Left renal cortex interstitium (tissue), 4 donors: ENCODE measurements around the gene FBLN2. TPM values are rescaled to one million over a fixed set of nuclear protein-coding genes. Genes with fewer than 3 reads are reported as not detected.
"Not testable (repeated sequence)": the region's sequence is repeated elsewhere in the genome, so short reads cannot be mapped to it uniquely, and the experiment has no call there.

Experiments
- DNase-seq, 4 donors: peaks; one replicate each; pipeline ENCODE4 v3.0.0-alpha.2; 2013; ENCODE audit warnings: low read depth in 4 of 4, low spot score in 2 of 4, missing footprints in 1 of 4
- polyA plus RNA-seq, 4 donors: library from polyadenylated mRNA; unstranded; fragments of 120-200 nt; gene quantifications; one replicate each; pipeline ENCODE4 v1.2.1, GENCODE V29; 2013; ENCODE audit not compliant: insufficient read length in 4 of 4

The FBLN2 gene
- polyA plus RNA-seq, 4 donors = 24.3 to 31.9 (median 27.5) TPM

DNA sequence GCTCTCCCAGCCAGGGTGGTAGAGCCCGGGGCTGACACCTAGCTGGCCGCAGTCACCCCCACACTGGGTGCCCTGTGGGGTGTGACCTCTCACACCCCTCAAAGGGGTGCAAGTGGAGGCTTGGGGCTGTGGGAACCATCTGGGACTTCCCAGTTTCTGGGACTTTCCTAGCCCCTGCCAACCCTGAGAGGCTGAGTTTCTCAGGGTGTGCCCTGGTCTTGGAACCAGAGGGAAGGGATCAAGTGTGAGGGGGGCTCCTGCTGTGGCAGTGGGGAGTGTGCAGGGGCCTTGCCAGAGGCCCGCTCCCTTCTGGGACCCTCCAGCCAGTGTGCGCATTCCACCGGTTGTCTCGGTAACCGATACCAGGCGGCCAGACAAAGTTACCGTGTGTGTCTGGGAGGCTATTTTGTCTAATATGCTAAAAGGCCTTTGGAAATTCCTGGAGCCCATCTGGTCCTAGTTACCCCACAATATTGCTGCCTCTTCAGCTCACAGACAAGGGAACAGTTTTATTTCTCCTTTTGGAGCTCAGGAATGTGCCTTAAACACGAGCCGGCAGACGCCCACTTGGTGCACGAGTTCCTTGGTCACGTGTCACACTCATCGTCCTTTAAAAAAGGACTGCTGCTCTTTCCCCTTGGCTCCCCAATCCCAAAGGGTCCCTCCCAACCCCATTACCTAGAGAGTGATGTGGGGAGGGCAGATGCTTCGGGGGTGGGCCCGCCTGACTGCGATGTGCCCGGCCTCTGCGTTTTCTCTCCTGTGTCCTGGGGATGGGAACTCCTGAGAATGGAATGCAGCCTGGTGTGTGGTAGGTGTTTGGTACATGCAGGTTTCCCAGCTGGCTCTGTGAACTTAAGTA is 35.6 kb upstream of the FBLN2 start:
- no peak for DNase-seq

DNA sequence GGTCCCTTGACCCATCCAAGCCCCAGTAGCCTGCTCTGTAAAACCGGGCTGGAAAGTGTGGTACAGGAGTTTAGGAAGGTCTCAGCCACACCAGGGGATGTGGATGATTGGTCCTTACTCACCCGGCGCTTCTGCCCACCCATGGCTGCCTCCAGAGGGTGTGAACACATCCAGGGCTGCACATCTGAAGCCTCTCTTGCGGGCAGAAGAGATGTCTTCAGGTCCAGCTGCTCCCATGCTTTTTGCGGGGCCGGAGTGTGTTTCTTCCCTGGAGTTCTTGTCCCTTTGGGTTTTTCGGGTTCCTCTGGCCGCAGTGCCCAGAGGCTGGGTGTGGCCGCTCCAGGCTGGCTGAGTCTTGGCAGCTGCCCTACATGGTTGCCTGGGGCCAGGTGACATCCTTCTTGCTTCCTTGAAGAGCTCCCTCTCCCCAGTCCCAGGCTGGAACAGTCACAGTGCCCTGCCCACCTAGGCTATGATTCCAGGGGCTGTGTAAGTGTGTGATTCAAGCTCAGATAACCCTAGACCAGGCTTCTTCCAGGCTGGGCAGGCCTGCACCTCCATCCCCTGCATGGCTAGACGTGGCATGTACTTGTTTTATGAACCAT is 34.9 kb upstream of the FBLN2 start:
- no peak for DNase-seq

DNA sequence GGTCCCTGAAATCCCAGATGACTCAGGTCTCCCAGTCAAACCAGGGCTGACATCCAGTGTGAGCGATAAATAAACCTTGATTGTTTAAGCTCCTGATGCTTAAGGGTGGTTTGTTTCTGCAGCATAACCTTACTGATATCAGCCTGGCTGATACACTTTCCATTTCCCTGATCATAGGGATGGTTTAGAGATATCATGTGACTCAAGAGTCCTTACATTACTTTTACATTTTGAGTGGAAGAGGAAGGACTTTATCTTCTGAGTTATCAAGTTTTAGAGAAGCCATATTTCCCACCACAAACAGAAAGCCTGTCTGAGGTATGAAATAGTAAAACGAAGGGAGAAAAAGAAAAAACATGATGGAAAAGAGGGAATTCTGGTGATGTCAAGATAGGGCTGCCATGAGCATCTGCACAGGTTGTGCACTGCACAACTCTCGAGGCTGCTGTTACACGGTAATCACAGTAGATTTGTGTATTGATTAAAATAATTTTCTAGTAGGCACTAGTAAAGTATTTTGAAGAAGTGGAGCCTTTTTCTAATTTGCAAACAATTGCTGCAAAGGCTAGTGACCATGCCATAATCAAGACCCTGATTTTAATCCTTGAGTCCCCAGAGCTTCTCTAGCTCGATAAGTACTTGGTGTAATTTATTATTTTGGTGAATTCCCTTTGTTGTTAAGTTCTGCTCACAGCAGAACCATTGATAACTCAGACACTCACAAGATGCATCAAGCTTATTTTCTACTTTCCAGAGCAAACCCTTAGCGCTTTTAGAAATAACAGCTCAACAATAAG is 34.1 kb upstream of the FBLN2 start:
- no peak for DNase-seq

DNA sequence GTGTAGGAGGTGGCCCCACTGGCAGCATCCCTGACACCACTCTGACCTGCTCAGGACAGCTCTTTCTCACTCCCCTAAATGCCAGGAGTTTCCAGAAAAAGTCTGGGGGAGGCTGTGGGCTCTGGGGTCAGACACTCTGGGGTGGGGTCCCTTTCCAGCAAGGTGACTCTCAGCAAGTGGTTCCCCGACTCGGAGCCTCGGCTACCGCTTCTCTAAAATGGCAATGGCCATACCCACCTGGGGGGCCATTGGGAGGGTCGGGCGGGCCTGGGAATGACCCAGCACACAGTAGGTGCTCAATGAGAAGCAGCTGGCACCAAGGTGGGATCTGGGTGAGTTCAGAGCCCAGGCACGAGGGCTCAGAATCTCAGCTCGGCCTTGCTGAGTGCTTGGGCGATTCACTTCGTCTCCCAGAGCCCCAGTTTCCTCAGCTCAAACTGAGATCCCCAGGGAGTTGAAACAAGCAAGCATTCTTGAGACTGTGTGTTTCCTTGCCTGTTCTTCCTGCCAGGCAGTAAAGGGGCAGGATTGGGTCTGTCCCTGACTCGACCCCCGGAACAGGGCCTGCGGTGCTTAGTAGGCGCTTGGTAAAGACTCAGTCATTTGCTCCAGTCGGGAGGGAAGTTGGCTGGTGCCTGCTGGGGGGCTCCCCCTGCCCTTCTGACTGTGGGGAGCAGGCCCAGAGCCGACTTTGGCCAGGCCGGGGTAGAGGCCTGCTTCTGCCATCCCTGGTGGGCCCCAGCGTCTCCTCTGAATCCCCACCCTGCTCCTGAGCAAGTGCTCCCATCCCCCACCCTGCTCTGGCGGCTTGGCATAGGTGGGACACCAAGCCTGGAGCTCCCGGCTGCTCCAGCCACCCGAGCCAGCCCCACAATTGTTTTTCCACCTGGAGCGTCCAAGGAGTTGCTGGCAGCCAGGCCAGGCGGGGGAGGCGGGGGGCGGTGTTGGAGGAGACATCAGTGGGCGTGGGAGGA is 32.9 kb upstream of the FBLN2 start:
- no peak for DNase-seq

DNA sequence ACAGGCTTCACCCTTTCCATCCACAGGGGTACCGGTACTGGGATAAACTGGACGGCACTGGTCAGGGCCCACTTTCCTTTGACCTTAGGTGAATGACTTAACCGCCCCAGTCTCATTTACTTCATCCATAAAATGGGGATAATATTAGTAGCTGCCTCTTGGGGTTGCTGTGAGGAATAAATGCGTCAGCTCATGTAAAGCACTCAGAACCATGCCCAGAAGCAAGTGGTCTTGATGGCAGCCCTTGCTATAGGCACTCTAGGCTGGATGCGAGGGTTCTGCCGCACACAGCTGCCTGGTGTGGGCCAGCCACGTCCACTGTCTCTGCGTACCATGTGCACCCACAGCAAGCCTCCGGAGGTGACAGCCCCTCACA is 32.2 kb upstream of the FBLN2 start:
- no peak for DNase-seq

DNA sequence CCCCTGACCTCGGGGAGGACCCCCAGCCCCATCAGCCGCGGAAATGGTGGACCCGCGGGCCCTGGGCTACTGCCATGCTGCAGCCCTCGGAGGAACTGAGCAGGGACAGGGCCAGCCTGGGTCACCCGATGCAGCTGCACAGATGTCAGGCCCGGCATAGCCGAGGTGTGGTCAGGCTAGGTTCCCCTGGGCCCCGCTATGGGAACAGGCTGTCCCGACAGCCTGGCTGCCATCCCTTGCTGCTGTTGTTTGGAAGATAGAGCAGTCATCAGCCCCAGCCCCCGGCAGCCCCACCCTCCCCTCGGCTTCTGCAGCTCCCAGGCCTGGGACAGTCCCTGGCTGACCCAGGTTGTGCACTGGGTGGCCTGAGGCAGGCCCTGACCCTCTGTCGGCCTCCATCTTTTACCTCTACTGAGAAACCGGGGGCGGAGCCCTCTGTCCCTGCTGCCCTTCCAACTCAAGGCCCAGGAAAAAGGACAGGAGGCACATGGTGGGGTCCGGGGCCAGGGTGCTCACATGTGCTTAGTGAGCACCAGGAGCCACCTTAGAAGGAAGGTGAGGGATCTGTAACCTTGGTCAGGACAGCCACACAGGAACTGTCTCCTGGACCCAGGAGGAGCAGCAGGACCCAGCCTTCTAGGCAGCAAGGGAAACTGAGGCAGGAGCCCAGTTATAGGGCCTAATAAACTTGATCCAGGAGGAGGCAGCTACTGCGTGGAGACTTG is 31.5 kb upstream of the FBLN2 start:
- DNase-seq = no peak

DNA sequence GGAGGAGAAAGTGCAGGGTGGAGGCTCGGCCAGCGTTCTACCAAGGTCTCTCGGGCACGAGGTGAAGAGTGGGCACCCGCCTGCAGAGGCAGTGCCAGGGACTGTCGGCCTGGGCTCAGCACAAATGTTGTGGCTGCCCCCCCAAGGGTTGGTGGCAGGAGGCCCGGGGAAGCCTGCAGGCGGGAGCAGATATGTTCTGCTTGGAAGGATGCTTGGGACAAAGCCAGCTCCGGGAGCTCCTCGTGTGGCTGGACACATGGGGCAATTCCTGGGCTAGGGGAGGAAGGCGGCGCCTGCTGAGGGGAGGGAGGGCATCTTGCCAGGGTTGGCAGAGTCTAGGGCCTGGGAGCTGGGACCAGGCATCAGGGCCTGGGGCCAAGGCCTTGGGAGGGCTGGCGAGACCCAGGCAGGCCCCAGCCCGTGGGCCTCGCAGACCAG is 30.4 kb upstream of the FBLN2 start:
- no peak for DNase-seq

DNA sequence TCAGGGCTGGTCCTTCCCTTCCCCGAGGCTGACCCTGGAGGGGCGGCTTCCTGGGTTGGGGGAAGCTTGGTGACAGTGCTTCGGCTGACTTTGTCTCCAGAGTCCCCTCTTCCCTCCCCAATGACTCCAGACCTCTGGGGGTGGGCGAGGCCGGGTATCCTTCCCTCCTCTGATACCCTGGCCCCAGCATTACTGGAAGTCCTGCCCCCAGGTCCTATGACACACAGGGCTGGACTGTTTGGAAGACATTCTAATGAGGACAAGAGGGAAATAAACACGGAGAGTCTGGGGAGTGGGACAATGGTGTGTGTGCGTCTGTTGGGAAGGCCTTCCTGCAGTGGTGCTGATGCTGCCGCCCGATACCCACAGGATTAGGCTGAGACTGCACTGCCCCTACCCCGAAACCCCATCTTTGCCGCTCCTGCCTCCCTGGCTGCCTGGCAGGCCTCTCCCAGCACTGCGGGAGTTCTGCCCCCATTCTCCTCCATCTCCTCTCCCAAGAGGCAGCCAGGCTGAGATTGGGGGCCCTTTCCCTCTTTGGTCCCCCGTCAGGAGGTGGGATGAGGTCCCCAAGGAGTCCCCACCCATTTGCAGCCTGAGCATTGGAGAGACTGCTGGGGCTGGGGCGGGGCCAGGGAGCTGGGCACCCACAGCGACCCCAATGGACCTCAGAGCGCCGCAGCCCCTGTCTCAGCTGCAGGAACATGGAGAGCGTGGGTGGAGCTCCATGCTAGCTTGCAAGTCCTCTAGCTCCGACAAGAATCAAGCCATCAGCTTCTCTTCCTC is 29.7 kb upstream of the FBLN2 start:
- no peak for DNase-seq

DNA sequence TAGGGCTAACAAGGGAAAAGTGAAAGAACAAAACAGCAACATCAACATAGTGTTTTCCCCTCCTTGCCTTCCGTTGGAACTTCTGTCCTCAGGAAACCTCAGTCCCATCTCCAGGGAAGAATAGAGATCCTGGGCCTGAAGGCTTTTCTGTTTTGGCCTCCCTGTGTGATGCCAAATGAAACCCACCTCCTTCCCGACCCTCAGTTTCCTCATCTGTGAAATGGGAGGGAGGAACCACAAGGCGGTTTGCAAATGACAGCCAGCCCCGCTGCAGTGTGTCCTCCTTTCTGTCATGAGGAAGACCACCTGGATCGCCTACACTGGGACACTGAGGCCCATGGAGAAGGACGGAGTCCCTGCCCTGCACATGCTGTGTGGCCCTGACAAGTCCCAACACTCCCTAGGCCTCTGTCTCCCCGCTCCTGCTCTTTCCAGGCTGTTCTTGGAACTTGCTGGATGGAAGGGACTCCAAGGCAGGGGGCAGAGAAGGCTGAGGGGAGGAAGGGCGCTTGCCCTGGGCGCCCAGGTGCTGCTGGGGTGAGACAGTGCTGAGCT is 28.5 kb upstream of the FBLN2 start:
- DNase-seq = no peak

DNA sequence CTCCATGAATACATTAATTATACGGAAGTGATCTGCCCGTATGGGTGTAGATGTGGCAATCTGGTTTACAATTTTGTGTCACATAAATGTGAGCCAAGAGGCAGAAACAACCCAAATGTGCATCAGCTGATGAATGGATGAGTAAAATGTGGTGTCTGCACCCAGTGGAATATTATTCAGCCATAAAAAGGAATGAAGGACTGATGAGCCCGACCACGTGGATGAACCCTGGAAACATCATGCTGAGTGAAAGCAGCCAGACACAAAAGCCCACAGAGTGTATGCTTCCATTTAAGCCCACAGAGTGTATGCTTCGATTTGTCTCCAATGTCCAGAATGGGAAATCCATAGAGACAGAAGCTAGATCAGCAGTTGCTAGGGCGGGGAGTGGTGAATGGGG is 27.6 kb upstream of the FBLN2 start:
- no peak for DNase-seq

DNA sequence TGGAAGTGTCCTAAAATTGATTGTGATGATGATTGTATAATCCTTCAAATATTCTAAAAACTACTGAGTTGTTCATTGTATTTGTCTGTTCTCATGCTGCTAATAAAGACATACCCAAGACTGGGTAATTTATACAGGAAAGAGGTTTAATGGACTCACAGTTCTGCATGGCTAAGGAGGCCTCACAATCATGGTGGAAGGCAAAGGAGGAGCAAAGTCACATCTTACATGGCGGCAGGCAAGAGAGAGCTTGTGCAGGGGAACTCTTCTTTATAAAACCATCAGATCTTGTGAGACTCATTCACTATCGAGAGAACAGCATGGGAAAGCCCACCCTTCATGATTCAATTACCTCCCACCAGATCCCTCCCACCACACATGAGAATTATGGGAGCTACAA is 27.2 kb upstream of the FBLN2 start:
- DNase-seq = not testable (repeated sequence)

DNA sequence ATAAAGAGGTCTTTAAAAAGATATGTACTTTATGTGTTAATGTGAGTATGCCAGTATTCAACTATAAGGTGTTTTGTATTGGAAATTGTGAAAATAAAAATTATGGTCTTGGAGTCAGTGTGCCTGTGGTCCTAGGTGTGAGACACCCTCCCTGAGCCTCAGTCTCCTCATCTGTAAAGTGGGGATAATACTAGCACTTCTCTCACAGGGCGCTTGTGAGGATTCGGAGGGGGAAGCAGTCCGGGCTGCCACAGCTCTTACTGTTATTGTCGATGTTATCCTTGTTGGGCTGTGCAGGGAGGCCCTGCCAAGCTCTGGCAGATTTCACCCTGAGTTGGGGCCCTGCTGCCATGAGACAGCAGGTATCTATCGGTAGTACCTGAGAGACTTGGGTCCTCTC is 26.7 kb upstream of the FBLN2 start:
- DNase-seq = no peak

DNA sequence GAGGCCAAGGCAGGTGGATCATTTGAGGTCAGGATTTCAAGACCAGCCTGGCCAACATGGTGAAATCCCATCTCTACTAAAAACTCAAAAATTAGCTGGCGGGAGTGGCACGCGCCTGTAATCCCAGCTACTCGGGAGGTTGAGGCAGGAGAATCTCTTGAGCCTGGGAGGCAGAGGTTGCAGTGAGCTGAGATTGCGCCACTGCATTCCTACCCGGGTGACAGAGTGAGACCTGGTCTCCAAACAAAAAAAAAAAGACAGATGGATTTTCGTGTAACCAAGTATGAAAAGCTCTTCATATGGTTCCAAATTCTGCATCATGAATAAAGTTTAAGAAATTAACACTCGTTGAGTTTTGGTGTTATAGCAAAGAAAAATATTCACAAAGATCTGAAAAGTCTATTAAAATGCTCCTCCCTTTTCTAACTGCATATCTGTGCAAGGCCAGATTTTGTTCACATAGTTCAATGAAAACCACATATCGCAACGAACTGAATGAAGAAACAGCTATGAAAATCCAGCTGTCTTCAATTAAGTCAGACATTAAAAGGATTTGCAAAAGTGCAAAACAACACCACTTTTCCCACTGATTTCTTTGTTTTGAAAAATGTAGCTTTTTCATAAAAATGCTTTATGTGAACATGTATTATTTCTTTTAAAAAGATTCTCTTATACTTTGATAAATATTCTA is 23.8 kb upstream of the FBLN2 start:
- no peak for DNase-seq

DNA sequence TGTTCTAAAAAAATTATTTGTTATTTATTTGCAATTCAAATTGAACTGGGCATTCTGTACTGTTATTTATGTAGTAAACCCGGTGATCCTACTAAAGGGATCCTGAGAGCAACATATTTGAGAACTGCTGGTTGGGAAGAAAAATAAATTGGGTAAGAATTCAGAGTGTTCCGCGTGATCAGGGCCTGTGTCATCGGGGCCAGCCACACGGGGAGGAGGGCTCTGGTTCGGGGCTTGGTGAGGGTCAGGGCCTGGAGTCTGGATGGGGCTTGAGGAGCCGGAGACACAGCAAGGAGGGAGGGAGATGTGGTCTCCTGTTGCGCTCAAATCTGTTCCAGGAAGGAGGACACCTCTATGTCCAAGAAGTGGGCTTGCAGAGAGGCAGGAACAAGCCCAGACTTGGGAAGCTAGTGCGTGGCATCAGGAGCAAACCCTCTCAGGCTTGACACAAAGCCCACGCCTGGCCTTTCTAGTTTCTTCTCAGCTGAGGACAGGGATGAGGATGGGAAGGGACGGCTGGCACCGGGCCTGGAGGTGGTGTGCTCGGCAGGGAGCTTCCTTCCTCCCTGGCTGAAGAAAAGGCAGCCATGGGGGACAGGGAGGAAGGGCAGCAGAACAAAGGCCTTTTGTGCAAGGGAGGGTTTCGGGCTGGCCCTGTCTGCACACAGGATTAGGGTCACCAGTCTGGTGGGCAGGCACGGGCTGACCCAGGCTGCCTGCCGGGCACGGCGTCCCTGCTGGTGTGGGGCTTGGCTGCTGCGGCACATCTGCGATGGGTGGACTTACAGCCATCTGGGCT is 22.9 kb upstream of the FBLN2 start:
- DNase-seq = no peak

DNA sequence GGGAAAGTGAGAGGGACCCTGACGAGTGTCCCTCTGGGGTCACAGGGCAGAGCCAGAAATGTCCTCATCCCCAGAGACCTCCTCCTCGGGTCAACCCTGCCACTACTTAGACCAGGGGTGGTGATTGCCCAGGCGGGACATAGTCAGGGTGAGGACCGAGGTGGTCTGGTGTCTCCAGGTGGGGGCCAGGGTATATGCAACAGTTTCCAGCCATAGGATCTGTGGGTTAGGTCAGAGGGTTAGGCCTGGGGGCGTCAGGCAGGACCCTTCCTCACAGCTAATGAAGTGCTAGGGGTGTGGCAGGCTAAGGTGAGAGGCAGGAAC is 22.3 kb upstream of the FBLN2 start:
- DNase-seq = no peak

DNA sequence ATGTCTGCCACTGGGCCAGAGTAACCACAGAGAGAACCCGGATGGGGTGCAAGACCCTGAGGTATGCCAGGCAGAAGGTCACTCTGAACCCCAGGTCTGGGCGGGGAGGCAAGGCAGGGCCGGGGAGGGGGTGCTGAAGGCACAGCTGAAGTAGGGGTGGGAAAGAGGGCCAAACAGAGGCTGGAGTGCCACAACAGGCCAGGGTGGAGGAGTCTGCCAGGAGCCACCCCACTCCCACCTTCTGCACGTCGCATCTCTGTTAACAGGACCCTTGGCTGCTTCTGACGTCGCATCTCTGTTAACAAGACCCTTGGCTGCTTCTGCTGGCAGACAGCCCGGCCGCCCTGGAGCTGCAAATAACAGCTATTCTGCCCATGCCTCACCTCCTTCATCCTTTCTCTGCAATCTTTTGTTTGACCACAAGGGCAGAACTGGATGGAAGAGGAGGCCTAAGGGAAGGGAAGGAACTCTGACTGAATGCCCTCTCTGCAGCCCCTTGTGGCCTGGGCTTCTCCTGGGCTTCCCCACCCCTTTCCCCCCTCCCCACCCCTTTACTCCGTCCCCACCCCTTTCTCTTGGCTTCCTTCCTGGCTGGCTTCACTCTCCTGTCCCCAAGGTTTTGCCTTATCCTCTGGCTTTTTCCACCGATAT is 20.6 kb upstream of the FBLN2 start:
- no peak for DNase-seq
